Natural killer cell (primary cell): ENCODE data around the gene NTSR2. TPM values are rescaled to one million over a fixed set of nuclear protein-coding genes. Genes with fewer than 3 reads are reported as not detected.

Source experiments
- ATAC-seq, 3 donors: fragments of 150-1000 bp in 2 of 3; fragments of 200-7000 bp in 1 of 3; cut with Tn5 transposase; 1 replicate in 1 of 3; 2 replicates in 2 of 3; pipeline ENCODE4 v1.10.0; 2021; ENCODE audit warnings: mild to moderate bottlenecking in 2 of 3, moderate library complexity in 2 of 3
- DNase-seq, 2 donors: peaks; one replicate each; pipeline versions ENCODE4 v3.0.0 to v3.0.0-alpha.2; 2013 to 2021; ENCODE audit warnings: mixed read lengths in 1 of 2
- H3K27ac ChIP-seq: one replicate; pipeline ENCODE4 v1.5.1; 2013; ENCODE audit warnings: mild to moderate bottlenecking, low read length
- H3K27me3 ChIP-seq: one replicate; pipeline ENCODE4 v1.6.1; 2013; ENCODE audit warnings: low read length; ENCODE audit not compliant: control insufficient read depth, insufficient read depth
- H3K36me3 ChIP-seq: one replicate; pipeline ENCODE4 v1.6.1; 2013; ENCODE audit warnings: low read length; ENCODE audit not compliant: control insufficient read depth, insufficient read depth
- H3K4me1 ChIP-seq: one replicate; pipeline ENCODE4 v1.6.1; 2013; ENCODE audit warnings: low read length; ENCODE audit not compliant: control insufficient read depth, insufficient read depth
- H3K4me3 ChIP-seq: one replicate; pipeline ENCODE4 v1.5.1; 2013; ENCODE audit warnings: low read length
- H3K9me3 ChIP-seq: one replicate; pipeline ENCODE4 v1.6.1; 2013; ENCODE audit warnings: low read length; ENCODE audit not compliant: control insufficient read depth, insufficient read depth
- H3K27ac Mint-ChIP-seq, 2 donors: one replicate each; pipeline ENCODE4 v1.8.0; 2022; ENCODE audit warnings: mild to moderate bottlenecking in 2 of 2, mixed read lengths in 2 of 2, moderate library complexity in 1 of 2
- H3K27me3 Mint-ChIP-seq, 2 donors: one replicate each; pipeline ENCODE4 v1.8.0; 2022; ENCODE audit warnings: low read depth in 2 of 2, mixed read lengths in 2 of 2
- H3K36me3 Mint-ChIP-seq: one replicate; pipeline ENCODE4 v1.8.0; 2022; ENCODE audit warnings: mixed read lengths
- H3K4me1 Mint-ChIP-seq, 2 donors: one replicate each; pipeline ENCODE4 v1.8.0; 2022; ENCODE audit warnings: mixed read lengths in 2 of 2
- H3K4me3 Mint-ChIP-seq: one replicate; pipeline ENCODE4 v1.8.0; 2022; ENCODE audit warnings: mild to moderate bottlenecking, moderate library complexity, mixed read lengths
- H3K9me3 Mint-ChIP-seq, 2 donors: one replicate each; pipeline ENCODE4 v1.8.0; 2022; ENCODE audit warnings: mixed read lengths in 2 of 2
- WGBS: methylation state at CpG from one replicate; pipeline ENCODE4 v1.1.7; 2013; ENCODE audit warnings: missing lambda C conversion rate; ENCODE audit not compliant: insufficient coverage; 5-methylcytosine and 5-hydroxymethylcytosine counted together
- intact Hi-C: fragments of 100-400 bp; cut with micrococcal nuclease; formaldehyde crosslinking; loops from one replicate; pipeline ENCODE4 v1.14.2; 2022
- total RNA-seq, 4 donors: library from RNA; stranded (reverse); fragments of 120-200 nt in 1 of 4; gene quantifications; one replicate each; pipeline versions ENCODE4 v1.2.3 to v1.2.4, GENCODE V29; 2013 to 2022
- TF ChIP-seq, protein P1 (sequence below): fragments of 200-600 bp; IDR thresholded peaks from one replicate; pipeline ENCODE4 v1.8.0; 2022; ENCODE audit warnings: antibody characterized with exemption

Gene NTSR2
- total RNA-seq, 3 donors from 2014 or later (not counting 1 experiment from before 2014, with no cell fraction given), result not detected

DNA sequence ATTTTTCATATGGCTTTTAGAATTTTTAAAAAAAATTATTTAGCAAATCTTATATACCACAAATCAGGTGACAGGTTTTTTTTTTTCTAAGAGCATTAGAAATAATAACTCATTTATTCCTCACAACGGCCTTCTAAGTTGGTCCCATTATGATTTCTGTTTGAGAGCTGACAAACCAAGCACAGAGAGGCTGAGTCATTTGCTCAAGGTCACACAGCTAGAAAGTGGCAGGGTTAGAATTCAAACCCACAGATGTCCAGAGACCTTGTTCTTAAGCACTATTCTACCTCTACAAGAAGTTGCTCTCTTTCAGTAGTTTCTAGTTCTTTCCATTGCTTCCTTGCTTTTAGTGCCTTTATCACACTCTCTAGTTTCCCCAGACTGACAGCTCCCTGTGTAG is 47.6 kb upstream of the NTSR2 start:
- ATAC-seq, result no peak
- TF ChIP-seq, protein P1, sequence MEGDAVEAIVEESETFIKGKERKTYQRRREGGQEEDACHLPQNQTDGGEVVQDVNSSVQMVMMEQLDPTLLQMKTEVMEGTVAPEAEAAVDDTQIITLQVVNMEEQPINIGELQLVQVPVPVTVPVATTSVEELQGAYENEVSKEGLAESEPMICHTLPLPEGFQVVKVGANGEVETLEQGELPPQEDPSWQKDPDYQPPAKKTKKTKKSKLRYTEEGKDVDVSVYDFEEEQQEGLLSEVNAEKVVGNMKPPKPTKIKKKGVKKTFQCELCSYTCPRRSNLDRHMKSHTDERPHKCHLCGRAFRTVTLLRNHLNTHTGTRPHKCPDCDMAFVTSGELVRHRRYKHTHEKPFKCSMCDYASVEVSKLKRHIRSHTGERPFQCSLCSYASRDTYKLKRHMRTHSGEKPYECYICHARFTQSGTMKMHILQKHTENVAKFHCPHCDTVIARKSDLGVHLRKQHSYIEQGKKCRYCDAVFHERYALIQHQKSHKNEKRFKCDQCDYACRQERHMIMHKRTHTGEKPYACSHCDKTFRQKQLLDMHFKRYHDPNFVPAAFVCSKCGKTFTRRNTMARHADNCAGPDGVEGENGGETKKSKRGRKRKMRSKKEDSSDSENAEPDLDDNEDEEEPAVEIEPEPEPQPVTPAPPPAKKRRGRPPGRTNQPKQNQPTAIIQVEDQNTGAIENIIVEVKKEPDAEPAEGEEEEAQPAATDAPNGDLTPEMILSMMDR, result no peak
- Histone ChIP-seq H3K27ac (no peak overlapping the region), H3K9me3 (no peaks in the 10 kb centered on the region), H3K4me1 (no peaks in the 10 kb centered on the region), H3K27me3 (no peaks in the 10 kb centered on the region), H3K36me3 (no peaks in the 10 kb centered on the region), H3K4me3 (no peak overlapping the region)
- H3K27me3 Mint-ChIP-seq, result peaks cover 6 to 8% of the 10 kb centered on the region in 2 donors
- H3K4me3 Mint-ChIP-seq, result no peak overlapping the region
- peaks cover 12 to 13% of the 10 kb centered on the region in 2 donors for H3K4me1 Mint-ChIP-seq
- H3K27ac Mint-ChIP-seq, result no peak overlapping the region
- WGBS, result 86% methylated on average over 1 of the region's 1 CpG
- no peak for DNase-seq
- intact Hi-C loops, result no loop called here
- no peaks in the 10 kb centered on the region for H3K9me3 Mint-ChIP-seq
- H3K36me3 Mint-ChIP-seq, result no peaks in the 10 kb centered on the region

DNA sequence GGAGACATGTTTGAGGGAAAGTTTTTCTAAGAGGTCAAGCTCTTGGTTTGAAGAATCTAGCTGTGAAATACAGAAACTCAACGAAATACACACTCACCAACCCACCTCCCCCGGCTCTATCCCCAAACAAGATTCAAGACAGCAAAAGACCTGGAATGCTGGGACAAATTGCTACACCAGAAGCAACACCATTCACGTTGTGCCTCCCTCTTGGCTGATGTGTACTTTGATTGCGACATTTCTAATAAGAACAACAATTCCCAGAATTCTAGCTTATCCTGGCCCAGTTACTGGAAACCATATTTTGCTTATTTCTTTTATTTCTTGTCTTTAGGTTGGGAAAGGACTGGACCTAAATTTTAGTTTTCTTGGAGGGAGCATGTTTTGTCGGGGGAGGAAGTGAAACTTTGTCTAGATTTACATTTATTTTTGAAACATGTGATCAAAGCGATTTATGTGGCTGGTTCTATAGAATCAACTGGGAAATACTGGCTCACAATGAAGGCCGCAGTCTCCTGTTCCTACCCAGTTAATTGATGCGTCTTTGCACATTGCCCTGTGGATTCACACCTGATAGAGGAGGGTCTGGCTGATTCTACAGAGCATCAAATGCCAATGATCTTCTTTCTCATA is 46.8 kb upstream of the NTSR2 start:
- ATAC-seq, result no peak
- Histone ChIP-seq H3K36me3 (no peaks in the 10 kb centered on the region), H3K27ac (no peak overlapping the region), H3K4me3 (no peak overlapping the region), H3K4me1 (no peaks in the 10 kb centered on the region), H3K27me3 (no peaks in the 10 kb centered on the region), H3K9me3 (no peaks in the 10 kb centered on the region)
- Mint-ChIP-seq H3K36me3 (no peaks in the 10 kb centered on the region), H3K27ac (no peak overlapping the region), H3K4me3 (no peak overlapping the region), H3K27me3 (peaks cover 5 to 8% of the 10 kb centered on the region in 2 donors), H3K4me1 (peaks cover 12 to 13% of the 10 kb centered on the region in 2 donors), H3K9me3 (no peaks in the 10 kb centered on the region)
- 77% methylated on average over 8 of the region's 8 CpGs for WGBS
- intact Hi-C loops, result no loop called here
- TF ChIP-seq, protein P1, result no peak
- DNase-seq, result no peak

- TF ChIP-seq, protein P1, result no peak
- no peaks in the 10 kb centered on the region for H3K36me3 Mint-ChIP-seq
- H3K27ac ChIP-seq, result no peak overlapping the region
- H3K9me3 ChIP-seq, result no peaks in the 10 kb centered on the region
- ATAC-seq (no peak), DNase-seq (no peak)
- H3K36me3 ChIP-seq, result no peaks in the 10 kb centered on the region
- H3K4me1 Mint-ChIP-seq, result peaks cover 12 to 13% of the 10 kb centered on the region in 2 donors
- intact Hi-C loops, result no loop called here
- no peak overlapping the region for H3K4me3 ChIP-seq
- H3K9me3 Mint-ChIP-seq, result no peaks in the 10 kb centered on the region
- WGBS, result 88% methylated on average over 9 of the region's 12 CpGs
- no peak overlapping the region for H3K27ac Mint-ChIP-seq
- peaks cover 8 to 9% of the 10 kb centered on the region in 2 donors for H3K27me3 Mint-ChIP-seq
- H3K4me1 ChIP-seq, result no peaks in the 10 kb centered on the region
- H3K4me3 Mint-ChIP-seq, result no peak overlapping the region
- no peaks in the 10 kb centered on the region for H3K27me3 ChIP-seq
Measured at GRCh38 chr2:11715987-11716652, 46.1 kb upstream of the NTSR2 start.
